Measurements from ENCODE around the gene SLC38A2.

SLC38A2 gene

GRCh38 chr12:46371718-46372543 is 642 bp downstream of the SLC38A2 start:
- no peak for TF ChIP-seq CTCF (IDR thresholded peaks at IDR 0.05)

GRCh38 chr12:46370792-46371717 is 1.5 kb downstream of the SLC38A2 start:
- TF ChIP-seq CTCF (IDR thresholded peaks at IDR 0.05) = no peak

GRCh38 chr12:46370380-46370734 is 2.2 kb downstream of the SLC38A2 start:
- TF ChIP-seq CTCF (IDR thresholded peaks at IDR 0.05) = no peak

- TF ChIP-seq CTCF (IDR thresholded peaks at IDR 0.05) = no peak
Observed at GRCh38 chr12:46369474-46370379, 2.8 kb downstream of the SLC38A2 start.

GRCh38 chr12:46369095-46369473 is 3.5 kb downstream of the SLC38A2 start:
- TF ChIP-seq CTCF (IDR thresholded peaks at IDR 0.05) = no peak

- no peak for TF ChIP-seq CTCF (IDR thresholded peaks at IDR 0.05)
Observed at GRCh38 chr12:46368684-46369083, 3.9 kb downstream of the SLC38A2 start.

- TF ChIP-seq CTCF (IDR thresholded peaks at IDR 0.05) = no peak
Observed at GRCh38 chr12:46368138-46368537, 4.4 kb downstream of the SLC38A2 start.
